ENCODE measurements around the gene TMLHE. TPM values are rescaled to one million over a fixed set of nuclear protein-coding genes. Genes with fewer than 3 reads are reported as not detected.

Gene TMLHE
- total and polyA plus RNA-seq, 2 donors (not counting 1 experiment from before 2014, with no cell fraction given) = 14.9 to 26.9 TPM

- POLR2A ChIA-PET = no interaction called here
- no peak overlapping the region for H3K4me3 ChIP-seq (ENCODE audit: control extremely low read depth in 1 of 5, extremely low read depth in 1 of 5, insufficient read depth in 1 of 5, low read depth in 2 of 5, low read length in 4 of 5)
- H3K4me1 ChIP-seq (ENCODE audit: control insufficient read depth in 2 of 2, insufficient read depth in 2 of 2, low read length in 2 of 2) = no peaks in the 10 kb centered on the region
- no peak overlapping the region for H3K9ac ChIP-seq (ENCODE audit: low read length)
- peaks cover 0 to 15% (median 0%) of the 10 kb centered on the region in 3 donors for H3K9me3 ChIP-seq (ENCODE audit: control extremely low read depth in 1 of 3, control insufficient read depth in 2 of 3, insufficient read depth in 1 of 3, low read length in 2 of 3)
- no peak overlapping the region for H3K27ac ChIP-seq (ENCODE audit: low read length in 2 of 2)
- Mint-ChIP-seq H3K4me3 (no peak overlapping the region), H3K27ac (no peak overlapping the region), H3K9me3 (ENCODE audit: insufficient read depth) (no peaks in the 10 kb centered on the region), H3K4me1 (no peaks in the 10 kb centered on the region), H3K27me3 (no peaks in the 10 kb centered on the region)
- ATAC-seq (ENCODE audit: low read depth) (no peak), DNase-seq (no peak)
- H3K79me2 ChIP-seq (ENCODE audit: control insufficient read depth, insufficient read depth, low read length) = peaks cover 16% of the 10 kb centered on the region
- WGBS (ENCODE audit: insufficient coverage) = no CpG with 5 or more reads among the region's 1 CpG
- H3K4me2 ChIP-seq (replicated peaks; ENCODE audit: low read depth, low read length, poor library complexity, severe bottlenecking) = no peak overlapping the region
- CTCF ChIA-PET = no interaction called here
- no peaks in the 10 kb centered on the region for H3K27me3 ChIP-seq (replicated peaks in 1 of 4; ENCODE audit: control extremely low read depth in 1 of 4, control insufficient read depth in 3 of 4, insufficient read depth in 4 of 4, low read length in 3 of 4)
- H3K36me3 ChIP-seq (replicated peaks in 1 of 2; ENCODE audit: control extremely low read depth in 1 of 2, control insufficient read depth in 1 of 2, extremely low read depth in 1 of 2, insufficient read depth in 2 of 2, low read length in 1 of 2) = no peaks in the 10 kb centered on the region
- H4K20me1 ChIP-seq (ENCODE audit: control insufficient read depth, insufficient read depth, low read length, poor library complexity, severe bottlenecking) = no peaks in the 10 kb centered on the region
- intact Hi-C loops (cut with micrococcal nuclease) = no loop called here
- no peak for TF ChIP-seq CTCF (IDR thresholded peaks at IDR 0.05)
- TF ChIP-seq EZH2 (IDR thresholded peaks at IDR 0.05; ENCODE audit: borderline replicate concordance, insufficient read depth, low read depth, low read length, poor library complexity, severe bottlenecking) = no peak
- no peak overlapping the region for H2AFZ ChIP-seq (ENCODE audit: insufficient read depth, low read depth, low read length, poor library complexity, severe bottlenecking)
Observed at GRCh38 chrX:155563099-155563498, 49.7 kb downstream of the TMLHE start.

GRCh38 chrX:155544881-155545280, 67.9 kb downstream of the TMLHE start:
- no peaks in the 10 kb centered on the region for H3K27me3 ChIP-seq (replicated peaks in 1 of 4; ENCODE audit: control extremely low read depth in 1 of 4, control insufficient read depth in 3 of 4, insufficient read depth in 4 of 4, low read length in 3 of 4)
- CTCF ChIA-PET = no interaction called here

More at GRCh38 chrX:155544881-155545280, 67.9 kb downstream of the TMLHE start:
- Mint-ChIP-seq H3K27ac (no peak overlapping the region), H3K4me1 (no peaks in the 10 kb centered on the region), H3K4me3 (no peak overlapping the region), H3K27me3 (no peaks in the 10 kb centered on the region), H3K9me3 (ENCODE audit: insufficient read depth) (no peaks in the 10 kb centered on the region)
- Histone ChIP-seq H3K79me2 (ENCODE audit: control insufficient read depth, insufficient read depth, low read length) (no peaks in the 10 kb centered on the region), H3K36me3 (replicated peaks in 1 of 2; ENCODE audit: control extremely low read depth in 1 of 2, control insufficient read depth in 1 of 2, extremely low read depth in 1 of 2, insufficient read depth in 2 of 2, low read length in 1 of 2) (peaks cover 9 to 15% of the 10 kb centered on the region in 2 experiments), H3K4me2 (replicated peaks; ENCODE audit: low read depth, low read length, poor library complexity, severe bottlenecking) (no peak overlapping the region), H2AFZ (ENCODE audit: insufficient read depth, low read depth, low read length, poor library complexity, severe bottlenecking) (no peak overlapping the region), H3K4me1 (ENCODE audit: control insufficient read depth in 2 of 2, insufficient read depth in 2 of 2, low read length in 2 of 2) (no peaks in the 10 kb centered on the region), H3K9ac (ENCODE audit: low read length) (no peak overlapping the region), H3K9me3 (ENCODE audit: control extremely low read depth in 1 of 3, control insufficient read depth in 2 of 3, insufficient read depth in 1 of 3, low read length in 2 of 3) (peaks cover 0 to 5% (median 0%) of the 10 kb centered on the region in 3 donors), H3K4me3 (ENCODE audit: control extremely low read depth in 1 of 5, extremely low read depth in 1 of 5, insufficient read depth in 1 of 5, low read depth in 2 of 5, low read length in 4 of 5) (no peak overlapping the region), H3K27ac (ENCODE audit: low read length in 2 of 2) (no peak overlapping the region), H4K20me1 (ENCODE audit: control insufficient read depth, insufficient read depth, low read length, poor library complexity, severe bottlenecking) (no peaks in the 10 kb centered on the region)
- TF ChIP-seq EZH2 (IDR thresholded peaks at IDR 0.05; ENCODE audit: borderline replicate concordance, insufficient read depth, low read depth, low read length, poor library complexity, severe bottlenecking) = no peak
- no peak for TF ChIP-seq CTCF (IDR thresholded peaks at IDR 0.05)
- WGBS (ENCODE audit: insufficient coverage) = no CpG with 5 or more reads among the region's 2 CpGs
- ATAC-seq (ENCODE audit: low read depth) (no peak), DNase-seq (no peak)
- intact Hi-C loops (cut with micrococcal nuclease) = no loop called here
- POLR2A ChIA-PET = no interaction called here
